ENCODE measurements around the gene RPL11. TPM values are rescaled to one million over a fixed set of nuclear protein-coding genes. Genes with fewer than 3 reads are reported as not detected.
A peak's percentile ranks its signal among the peaks of the same experiment; 100 is the strongest.
"Not testable (repeated sequence)": the region's sequence is repeated elsewhere in the genome, so short reads cannot be mapped to it uniquely, and the experiment has no call there.

Gene RPL11
- 1,000 to 10,000 TPM; 1,289 to 1,405 TPM for total RNA-seq

DNA sequence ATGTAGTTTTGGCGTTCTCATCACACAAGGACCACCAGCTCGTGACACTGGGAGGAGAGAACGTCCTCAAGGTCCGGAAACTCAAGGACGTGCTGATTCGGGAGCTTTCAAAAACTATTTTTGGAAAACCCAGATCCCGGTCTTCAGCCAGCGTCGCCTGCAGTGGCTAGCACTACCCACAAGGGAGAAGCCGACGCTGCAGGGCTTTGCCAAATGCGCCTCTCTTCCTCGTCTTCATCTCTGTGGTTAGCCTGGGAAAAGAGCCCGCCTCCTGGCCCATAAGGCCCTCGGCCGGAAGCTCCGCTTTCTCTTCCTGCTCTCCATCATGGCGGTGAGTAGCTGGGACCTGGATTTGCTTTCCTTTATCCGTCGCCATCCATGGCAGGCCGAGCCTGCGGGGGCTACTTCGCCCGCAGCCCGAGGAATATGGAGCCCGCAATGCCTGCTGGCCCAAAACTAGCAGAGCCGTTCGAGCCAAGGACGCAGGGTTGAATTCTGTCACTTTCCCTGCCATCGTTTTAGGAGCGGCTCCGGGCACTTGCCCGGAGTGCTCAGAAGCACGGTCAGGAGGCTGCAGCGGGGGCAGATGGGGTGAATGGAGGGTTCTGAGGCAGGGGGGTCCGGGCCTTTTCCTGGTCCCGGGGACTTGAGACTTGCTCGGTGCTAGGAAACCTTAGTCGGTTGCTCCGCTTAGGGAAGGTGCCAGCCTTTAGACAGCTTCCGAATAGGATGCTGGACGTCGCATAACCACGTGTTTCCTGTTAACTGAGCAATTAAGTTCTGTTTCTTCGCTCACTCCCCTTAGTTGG lies at the start of gene RPL11:
Gene RPL11, plus strand, starts transcription at position 308 of the 809 bp plus-strand sequence. Its CDS starts 18 bp downstream, at position 326.
- DNase-seq (peak; percentile 81), ATAC-seq (ENCODE audit: low read depth) (peak; percentile 94)
- POLR2A ChIA-PET = interaction anchor here (0.5 to 2.3 kb wide), 20 partner anchors 8 to 347 kb away, joined by 3 to 27 read pairs (median 4); partner anchors contain the start of genes ELOA, GALE, HMGCL and HNRNPR
- H3K4me3 Mint-ChIP-seq = peak within 1 kb of the TSS; percentile 96
- H3K27me3 Mint-ChIP-seq = no peaks in the 10 kb centered on the region
- no peaks in the 10 kb centered on the region for H3K9me3 Mint-ChIP-seq
- H3K36me3 Mint-ChIP-seq = peaks cover 40% of the 10 kb centered on the region
- H3K4me1 Mint-ChIP-seq = peaks cover 42% of the 10 kb centered on the region
- H3K27ac Mint-ChIP-seq = peak within 1 kb of the TSS; percentile 89

- H3K4me3 Mint-ChIP-seq = no peak overlapping the region
- peaks cover 2% of the 10 kb centered on the region for H3K4me1 Mint-ChIP-seq
- H3K27ac Mint-ChIP-seq = no peak overlapping the region
- ATAC-seq (ENCODE audit: low read depth) = no peak
- no peaks in the 10 kb centered on the region for H3K36me3 Mint-ChIP-seq
- no peaks in the 10 kb centered on the region for H3K9me3 Mint-ChIP-seq
- no peak for DNase-seq
- H3K27me3 Mint-ChIP-seq = no peaks in the 10 kb centered on the region
- POLR2A ChIA-PET = no interaction called here
Observed at GRCh38 chr1:23643736-23644554, 47.7 kb upstream of the RPL11 start.

DNA sequence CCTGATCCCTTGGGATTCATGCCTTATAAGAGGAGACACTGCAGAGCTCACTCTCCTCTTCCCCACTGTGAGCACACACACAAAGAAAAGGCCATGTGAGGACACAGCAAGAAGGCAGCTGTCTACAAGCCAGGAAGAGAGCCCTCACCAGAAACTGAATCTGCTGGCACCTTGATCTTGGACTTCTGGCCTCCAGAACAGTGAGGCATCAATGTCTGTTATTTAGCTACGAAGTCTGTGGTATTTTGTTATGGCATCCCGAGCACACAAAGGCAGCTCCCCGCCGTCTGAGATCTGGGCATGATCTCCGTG lies 47.1 kb upstream of the RPL11 start:
- no peak for DNase-seq
- Mint-ChIP-seq H3K27me3 (no peaks in the 10 kb centered on the region), H3K36me3 (no peaks in the 10 kb centered on the region), H3K4me3 (no peak overlapping the region), H3K4me1 (peaks cover 2% of the 10 kb centered on the region), H3K9me3 (no peaks in the 10 kb centered on the region), H3K27ac (no peak overlapping the region)
- no peak for ATAC-seq (ENCODE audit: low read depth)
- POLR2A ChIA-PET = no interaction called here

DNA sequence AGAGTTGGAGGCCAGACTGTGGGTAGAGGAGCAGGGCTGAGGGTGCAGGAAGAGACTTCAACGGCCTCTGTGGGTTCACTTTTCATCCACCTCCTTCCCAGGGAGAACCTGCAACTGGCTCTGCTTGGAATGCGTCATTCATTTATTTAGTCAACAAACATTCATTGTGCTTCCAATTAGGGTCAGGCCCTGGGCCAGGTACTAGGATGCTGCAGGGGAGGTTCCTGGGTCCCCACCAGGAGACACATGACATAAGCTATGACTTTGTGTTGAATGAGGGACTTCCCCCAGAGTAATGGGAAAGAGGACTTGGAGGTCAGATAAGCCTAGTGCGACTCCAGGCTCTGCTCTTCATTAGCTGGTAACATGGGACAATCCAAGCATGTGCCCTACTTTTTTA lies 46.3 kb upstream of the RPL11 start:
- no peaks in the 10 kb centered on the region for H3K9me3 Mint-ChIP-seq
- H3K27me3 Mint-ChIP-seq = no peaks in the 10 kb centered on the region
- POLR2A ChIA-PET = no interaction called here
- ATAC-seq (ENCODE audit: low read depth) (no peak), DNase-seq (no peak)
- H3K4me1 Mint-ChIP-seq = peaks cover 2% of the 10 kb centered on the region
- no peaks in the 10 kb centered on the region for H3K36me3 Mint-ChIP-seq
- no peak overlapping the region for H3K4me3 Mint-ChIP-seq
- H3K27ac Mint-ChIP-seq = no peak overlapping the region

- POLR2A ChIA-PET = no interaction called here
- H3K4me3 Mint-ChIP-seq = no peak overlapping the region
- no peaks in the 10 kb centered on the region for H3K9me3 Mint-ChIP-seq
- no peak overlapping the region for H3K27ac Mint-ChIP-seq
- H3K36me3 Mint-ChIP-seq = no peaks in the 10 kb centered on the region
- no peaks in the 10 kb centered on the region for H3K27me3 Mint-ChIP-seq
- ATAC-seq (ENCODE audit: low read depth) (no peak), DNase-seq (no peak)
- H3K4me1 Mint-ChIP-seq = peaks cover 2% of the 10 kb centered on the region
Observed at GRCh38 chr1:23646091-23646490, 45.5 kb upstream of the RPL11 start.

DNA sequence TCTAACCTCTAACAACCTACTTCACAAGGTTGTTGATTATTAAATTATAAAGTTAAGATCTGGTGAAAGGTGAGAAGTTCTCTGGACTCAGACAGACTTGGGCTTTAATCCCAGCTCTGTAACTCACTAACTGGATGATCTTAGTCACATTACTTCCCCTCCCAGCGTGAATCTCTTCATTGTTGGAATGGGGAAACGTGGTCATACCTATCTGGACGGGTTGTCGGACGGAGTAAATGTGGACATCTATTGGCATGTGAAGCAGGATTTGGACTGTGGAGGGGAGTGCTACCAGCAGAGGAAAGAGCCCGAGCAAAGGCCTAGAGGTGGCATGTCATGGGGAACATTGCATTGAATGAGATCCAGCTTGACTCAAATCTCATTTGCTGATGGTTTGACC lies 45.1 kb upstream of the RPL11 start:
- ATAC-seq (ENCODE audit: low read depth) = no peak
- no peaks in the 10 kb centered on the region for H3K9me3 Mint-ChIP-seq
- no peaks in the 10 kb centered on the region for H3K36me3 Mint-ChIP-seq
- peaks cover 2% of the 10 kb centered on the region for H3K4me1 Mint-ChIP-seq
- POLR2A ChIA-PET = no interaction called here
- no peaks in the 10 kb centered on the region for H3K27me3 Mint-ChIP-seq
- no peak overlapping the region for H3K4me3 Mint-ChIP-seq
- no peak overlapping the region for H3K27ac Mint-ChIP-seq
- no peak for DNase-seq

DNA sequence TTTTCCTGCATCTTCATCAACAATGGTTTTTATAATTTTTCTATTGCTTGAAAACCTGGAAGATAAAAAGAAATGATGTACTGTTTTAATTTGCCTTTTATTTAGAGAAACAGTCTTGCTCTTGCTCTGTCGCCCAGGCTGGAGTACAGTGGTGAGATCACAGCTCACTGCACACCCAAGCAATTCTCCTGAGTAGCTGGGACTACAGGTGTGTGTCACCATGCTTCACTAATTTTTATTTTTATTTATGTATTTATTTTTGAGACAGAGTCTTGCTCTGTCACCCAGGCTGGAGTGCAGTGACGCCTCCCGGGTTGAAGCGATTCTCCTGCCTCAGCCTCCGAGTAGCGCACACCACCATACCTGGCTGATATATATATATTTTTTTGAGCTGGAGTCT lies 43.0 kb upstream of the RPL11 start:
- ATAC-seq (ENCODE audit: low read depth) = no peak
- Mint-ChIP-seq H3K4me1 (peaks cover 2% of the 10 kb centered on the region), H3K4me3 (no peak overlapping the region), H3K27me3 (no peaks in the 10 kb centered on the region), H3K27ac (no peak overlapping the region), H3K36me3 (no peaks in the 10 kb centered on the region), H3K9me3 (no peaks in the 10 kb centered on the region)
- DNase-seq = no peak
- POLR2A ChIA-PET = no interaction called here

DNA sequence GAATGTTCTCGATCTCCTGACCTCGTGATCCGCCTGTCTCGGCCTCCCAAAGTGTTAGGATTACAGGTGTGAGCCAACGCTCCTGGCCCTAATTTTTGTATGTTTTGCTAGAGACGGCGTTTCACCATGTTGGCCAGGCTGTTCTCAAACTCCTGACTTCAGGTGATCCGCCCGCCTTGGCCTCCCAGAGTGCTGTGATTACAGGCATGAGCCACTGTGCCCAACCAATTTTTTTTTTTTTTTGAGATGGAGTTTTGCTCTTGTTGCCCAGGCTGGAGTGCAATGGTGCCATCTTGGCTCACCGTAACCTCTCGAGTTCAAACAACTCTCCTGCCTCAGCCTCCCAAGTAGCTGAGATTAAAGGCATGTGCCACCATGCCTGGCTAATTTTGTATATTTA lies 42.4 kb upstream of the RPL11 start:
- H3K36me3 Mint-ChIP-seq; H3K9me3 Mint-ChIP-seq; H3K4me1 Mint-ChIP-seq; DNase-seq; POLR2A ChIA-PET; H3K27me3 Mint-ChIP-seq; H3K4me3 Mint-ChIP-seq; ATAC-seq (ENCODE audit: low read depth); H3K27ac Mint-ChIP-seq: not testable (repeated sequence)

DNA sequence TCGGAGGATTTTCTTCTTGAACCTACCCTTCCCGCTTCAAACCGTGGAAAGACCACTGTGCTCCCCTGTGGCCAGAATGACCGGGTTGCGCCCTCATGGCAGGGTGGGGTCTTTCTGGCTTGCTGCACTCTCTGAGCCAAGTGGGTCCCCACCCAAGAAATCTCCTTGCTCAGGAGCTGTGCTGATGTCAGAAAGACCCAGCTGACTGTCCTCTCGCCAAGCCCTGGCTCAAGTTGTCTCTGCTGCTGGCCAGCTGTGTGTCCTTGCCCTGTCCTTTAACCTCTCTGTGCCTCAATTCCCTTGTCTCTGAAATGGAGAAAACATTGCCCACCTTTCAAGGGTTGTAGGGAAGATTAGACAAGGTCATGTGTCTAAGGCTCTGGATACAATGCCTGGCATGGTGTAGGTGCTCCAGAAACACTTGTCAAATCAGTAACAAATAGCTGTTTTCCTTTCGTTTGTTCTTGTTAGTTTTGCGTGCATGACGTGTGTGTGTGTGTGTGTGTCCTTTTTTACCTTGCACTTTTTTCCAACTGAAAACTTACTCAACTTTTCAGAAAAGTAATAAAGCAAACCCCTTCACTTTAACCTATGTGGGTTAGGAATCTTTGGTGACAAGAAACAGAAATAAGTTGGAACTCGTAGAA lies 41.1 kb upstream of the RPL11 start:
- Mint-ChIP-seq H3K36me3 (no peaks in the 10 kb centered on the region), H3K27me3 (no peaks in the 10 kb centered on the region), H3K4me1 (no peaks in the 10 kb centered on the region), H3K27ac (no peak overlapping the region), H3K9me3 (no peaks in the 10 kb centered on the region), H3K4me3 (no peak overlapping the region)
- ATAC-seq (ENCODE audit: low read depth) (no peak), DNase-seq (no peak)
- POLR2A ChIA-PET = interaction anchor here (0.7 kb wide), 1 partner anchor 14 kb away, joined by 3 read pairs; no protein-coding TSS in a partner anchor

DNA sequence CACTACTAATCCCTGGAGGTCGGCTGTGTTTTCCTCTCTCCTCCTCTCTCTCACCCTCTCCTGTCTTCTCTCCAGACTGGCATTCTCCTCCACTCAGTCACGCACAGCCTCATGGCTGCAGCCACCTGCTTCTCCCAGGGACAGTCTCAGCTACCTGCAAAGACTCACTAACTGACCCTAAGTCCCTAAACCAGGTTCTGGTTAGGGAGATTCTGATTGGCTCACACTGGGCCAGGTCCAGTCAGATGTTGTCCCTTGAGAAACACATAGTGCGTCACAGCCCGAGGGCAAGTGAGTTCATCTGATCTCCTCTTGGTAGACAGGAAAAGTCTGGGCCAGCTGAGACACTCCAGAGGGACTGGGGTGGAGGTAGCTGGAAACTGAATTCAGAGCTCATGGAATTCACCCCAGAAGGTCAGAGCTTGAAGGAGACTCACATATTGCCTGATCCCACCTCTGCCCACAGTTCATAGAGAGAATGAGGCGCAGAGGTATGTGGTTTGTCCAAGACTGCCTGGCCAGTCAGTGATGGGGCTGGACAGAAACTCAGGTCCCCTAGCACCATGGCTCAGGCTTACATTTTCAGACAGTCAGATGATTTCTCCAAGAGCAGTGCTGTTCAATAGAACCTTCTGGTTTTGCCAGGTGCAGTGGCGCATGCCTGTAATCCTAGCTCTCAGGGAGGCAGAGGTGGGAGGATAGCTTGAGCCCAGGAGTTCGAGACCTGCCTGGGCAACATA lies 40.4 kb upstream of the RPL11 start:
- POLR2A ChIA-PET = no interaction called here
- DNase-seq = no peak
- H3K27me3 Mint-ChIP-seq = no peaks in the 10 kb centered on the region
- H3K9me3 Mint-ChIP-seq = no peaks in the 10 kb centered on the region
- ATAC-seq (ENCODE audit: low read depth) = no peak
- no peak overlapping the region for H3K4me3 Mint-ChIP-seq
- H3K27ac Mint-ChIP-seq = no peak overlapping the region
- no peaks in the 10 kb centered on the region for H3K4me1 Mint-ChIP-seq
- no peaks in the 10 kb centered on the region for H3K36me3 Mint-ChIP-seq

DNA sequence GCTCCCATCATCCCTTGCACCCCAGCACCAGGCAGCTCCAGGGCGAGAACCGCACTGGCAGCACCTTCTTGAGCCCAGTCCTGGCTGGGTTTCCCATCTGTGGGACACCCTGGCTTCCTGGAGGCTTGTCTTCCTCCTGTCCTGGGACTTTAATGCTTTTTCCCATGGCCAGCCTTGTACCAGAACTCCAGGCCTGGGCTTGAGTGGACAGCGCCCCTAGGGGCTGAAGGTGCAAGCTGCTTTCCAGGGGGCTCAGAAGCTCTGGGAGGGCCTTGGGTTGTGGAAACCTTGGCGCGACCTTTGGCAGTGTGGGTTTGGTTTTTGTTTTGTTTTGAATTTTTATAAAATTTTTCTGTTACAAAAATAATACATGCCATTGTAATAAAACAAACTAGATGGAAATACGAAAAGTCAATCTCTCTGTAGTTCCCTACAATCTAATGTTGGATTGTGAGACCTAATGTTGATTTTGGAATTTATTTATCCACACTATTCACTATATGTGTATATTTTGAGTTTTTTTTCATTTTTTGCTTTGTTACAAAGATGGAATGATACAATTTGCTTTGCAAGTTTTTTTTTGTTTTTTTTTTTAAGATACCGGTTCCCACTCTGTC lies 33.8 kb upstream of the RPL11 start:
- peak; percentile 56 for DNase-seq
- POLR2A ChIA-PET = no interaction called here
- Mint-ChIP-seq H3K4me1 (peaks cover 2% of the 10 kb centered on the region), H3K27me3 (no peaks in the 10 kb centered on the region), H3K36me3 (no peaks in the 10 kb centered on the region), H3K27ac (no peak overlapping the region), H3K9me3 (no peaks in the 10 kb centered on the region), H3K4me3 (no peak overlapping the region)
- ATAC-seq (ENCODE audit: low read depth) = peak; percentile 61

- POLR2A ChIA-PET = no interaction called here
- H3K9me3 Mint-ChIP-seq = no peaks in the 10 kb centered on the region
- peaks cover 10% of the 10 kb centered on the region for H3K4me1 Mint-ChIP-seq
- H3K36me3 Mint-ChIP-seq = no peaks in the 10 kb centered on the region
- H3K4me3 Mint-ChIP-seq = no peak overlapping the region
- H3K27me3 Mint-ChIP-seq = no peaks in the 10 kb centered on the region
- ATAC-seq (ENCODE audit: low read depth) (no peak), DNase-seq (no peak)
- no peak overlapping the region for H3K27ac Mint-ChIP-seq
Observed at GRCh38 chr1:23660671-23661070, 30.9 kb upstream of the RPL11 start.

DNA sequence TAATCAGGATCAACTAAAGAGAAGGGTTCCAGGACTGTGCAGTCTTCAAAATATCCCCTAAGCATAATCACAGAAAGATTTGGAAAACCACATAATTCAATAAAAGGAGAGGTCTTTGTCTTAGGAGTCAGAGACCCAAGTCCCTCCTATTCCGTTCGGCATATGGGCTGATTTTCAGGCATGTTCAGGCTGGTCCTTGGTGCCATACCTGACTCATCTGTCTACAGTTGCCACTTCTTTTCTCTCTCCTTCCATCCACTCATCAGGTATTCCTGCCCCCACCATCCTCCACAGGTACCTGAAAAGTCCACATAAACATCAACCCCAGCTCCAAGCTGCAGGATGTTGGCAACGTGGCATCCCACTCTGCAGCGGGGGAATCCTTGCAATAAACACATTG lies 29.7 kb upstream of the RPL11 start:
- POLR2A ChIA-PET = no interaction called here
- Mint-ChIP-seq H3K9me3 (no peaks in the 10 kb centered on the region), H3K27ac (no peak overlapping the region), H3K4me3 (no peak overlapping the region), H3K4me1 (peaks cover 10% of the 10 kb centered on the region), H3K36me3 (no peaks in the 10 kb centered on the region), H3K27me3 (no peaks in the 10 kb centered on the region)
- no peak for DNase-seq
- no peak for ATAC-seq (ENCODE audit: low read depth)
